Measurements from ENCODE around the gene OLFML1.

DNA sequence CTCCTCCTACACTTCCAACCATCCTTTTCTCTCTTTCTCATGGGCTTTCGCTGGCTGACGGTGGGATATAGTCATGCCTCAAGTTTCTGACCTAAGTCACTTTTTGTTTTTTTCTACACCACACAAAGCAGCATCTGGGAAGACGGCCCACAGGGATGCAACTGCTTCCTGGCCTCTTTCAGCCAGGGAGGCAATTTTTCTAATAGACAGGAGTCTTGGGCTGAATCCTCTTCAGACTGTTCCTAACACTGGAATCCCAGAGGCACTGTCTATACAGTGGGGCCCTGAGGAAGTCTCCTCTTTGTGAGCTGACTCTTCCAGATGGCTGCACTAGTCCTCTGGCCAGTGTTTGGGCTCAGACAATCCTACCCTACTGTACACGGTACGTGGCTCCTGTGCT, 39.7 kb upstream of the OLFML1 start:
- no peak for TF ChIP-seq POLR2A (IDR thresholded peaks at IDR 0.05)
- TF ChIP-seq, protein P1, sequence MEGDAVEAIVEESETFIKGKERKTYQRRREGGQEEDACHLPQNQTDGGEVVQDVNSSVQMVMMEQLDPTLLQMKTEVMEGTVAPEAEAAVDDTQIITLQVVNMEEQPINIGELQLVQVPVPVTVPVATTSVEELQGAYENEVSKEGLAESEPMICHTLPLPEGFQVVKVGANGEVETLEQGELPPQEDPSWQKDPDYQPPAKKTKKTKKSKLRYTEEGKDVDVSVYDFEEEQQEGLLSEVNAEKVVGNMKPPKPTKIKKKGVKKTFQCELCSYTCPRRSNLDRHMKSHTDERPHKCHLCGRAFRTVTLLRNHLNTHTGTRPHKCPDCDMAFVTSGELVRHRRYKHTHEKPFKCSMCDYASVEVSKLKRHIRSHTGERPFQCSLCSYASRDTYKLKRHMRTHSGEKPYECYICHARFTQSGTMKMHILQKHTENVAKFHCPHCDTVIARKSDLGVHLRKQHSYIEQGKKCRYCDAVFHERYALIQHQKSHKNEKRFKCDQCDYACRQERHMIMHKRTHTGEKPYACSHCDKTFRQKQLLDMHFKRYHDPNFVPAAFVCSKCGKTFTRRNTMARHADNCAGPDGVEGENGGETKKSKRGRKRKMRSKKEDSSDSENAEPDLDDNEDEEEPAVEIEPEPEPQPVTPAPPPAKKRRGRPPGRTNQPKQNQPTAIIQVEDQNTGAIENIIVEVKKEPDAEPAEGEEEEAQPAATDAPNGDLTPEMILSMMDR (IDR thresholded peaks at IDR 0.05) = no peak

Data from heart left ventricle (tissue), 13 donors.